Measurements from ENCODE around the gene TOP3A. TPM values are rescaled to one million over a fixed set of nuclear protein-coding genes. Genes with fewer than 3 reads are reported as not detected.
"Not testable (repeated sequence)": the region's sequence is repeated elsewhere in the genome, so short reads cannot be mapped to it uniquely, and the experiment has no call there.

The TOP3A gene
- total RNA-seq, 3 donors from 2014 or later (not counting 1 experiment from before 2014, with no cell fraction given), result 38.1 to 59.7 (median 53.2) TPM

GRCh38 chr17:18356624-18357023 is 41.8 kb upstream of the TOP3A start:
- H3K27me3 Mint-ChIP-seq (ENCODE audit: low read depth in 2 of 2), result no peaks in the 10 kb centered on the region
- ATAC-seq, result no peak

GRCh38 chr17:18353541-18353940 is 38.7 kb upstream of the TOP3A start:
- Histone ChIP-seq H3K4me1 (ENCODE audit: control insufficient read depth, insufficient read depth, low read length) (no peaks in the 10 kb centered on the region), H3K4me3 (ENCODE audit: low read length) (no peak overlapping the region), H3K27ac (ENCODE audit: low read length) (no peak overlapping the region), H3K9me3 (ENCODE audit: control insufficient read depth, insufficient read depth, low read length) (no peaks in the 10 kb centered on the region), H3K36me3 (ENCODE audit: control insufficient read depth, insufficient read depth, low read length) (peaks cover 25% of the 10 kb centered on the region), H3K27me3 (ENCODE audit: control insufficient read depth, insufficient read depth, low read length) (no peaks in the 10 kb centered on the region)
- DNase-seq, result no peak
- Mint-ChIP-seq H3K27ac (no peak overlapping the region), H3K27me3 (ENCODE audit: low read depth in 2 of 2) (no peaks in the 10 kb centered on the region), H3K4me1 (no peaks in the 10 kb centered on the region), H3K4me3 (no peak overlapping the region), H3K36me3 (peaks cover 7% of the 10 kb centered on the region), H3K9me3 (no peaks in the 10 kb centered on the region)
- intact Hi-C loops (cut with micrococcal nuclease), result no loop called here
- 97% methylated on average over 6 of the region's 6 CpGs for WGBS (ENCODE audit: insufficient coverage)
- ATAC-seq, result no peak
- no peak for TF ChIP-seq CTCF (IDR thresholded peaks at IDR 0.05)

More at GRCh38 chr17:18356624-18357023, 41.8 kb upstream of the TOP3A start:
- 86% methylated on average over 10 of the region's 10 CpGs for WGBS (ENCODE audit: insufficient coverage)
- no peaks in the 10 kb centered on the region for H3K9me3 Mint-ChIP-seq
- Histone ChIP-seq H3K27me3 (ENCODE audit: control insufficient read depth, insufficient read depth, low read length) (no peaks in the 10 kb centered on the region), H3K4me1 (ENCODE audit: control insufficient read depth, insufficient read depth, low read length) (no peaks in the 10 kb centered on the region), H3K36me3 (ENCODE audit: control insufficient read depth, insufficient read depth, low read length) (peaks cover 24% of the 10 kb centered on the region), H3K4me3 (ENCODE audit: low read length) (no peak overlapping the region), H3K9me3 (ENCODE audit: control insufficient read depth, insufficient read depth, low read length) (no peaks in the 10 kb centered on the region), H3K27ac (ENCODE audit: low read length) (no peak overlapping the region)
- no peak for DNase-seq
- no peak overlapping the region for H3K27ac Mint-ChIP-seq
- no peak overlapping the region for H3K4me3 Mint-ChIP-seq
- H3K4me1 Mint-ChIP-seq, result no peaks in the 10 kb centered on the region
- intact Hi-C loops (cut with micrococcal nuclease), result no loop called here
- peaks cover 7% of the 10 kb centered on the region for H3K36me3 Mint-ChIP-seq
- TF ChIP-seq CTCF (IDR thresholded peaks at IDR 0.05), result no peak

- intact Hi-C loops (cut with micrococcal nuclease), result no loop called here
- WGBS (ENCODE audit: insufficient coverage), result 86% methylated on average over 5 of the region's 5 CpGs
- Mint-ChIP-seq H3K36me3 (no peaks in the 10 kb centered on the region), H3K9me3 (no peaks in the 10 kb centered on the region), H3K4me1 (no peaks in the 10 kb centered on the region), H3K27ac (no peak overlapping the region), H3K27me3 (ENCODE audit: low read depth in 2 of 2) (no peaks in the 10 kb centered on the region), H3K4me3 (no peak overlapping the region)
- H3K9me3 ChIP-seq (ENCODE audit: control insufficient read depth, insufficient read depth, low read length), result no peaks in the 10 kb centered on the region
- no peak overlapping the region for H3K4me3 ChIP-seq (ENCODE audit: low read length)
- no peaks in the 10 kb centered on the region for H3K4me1 ChIP-seq (ENCODE audit: control insufficient read depth, insufficient read depth, low read length)
- no peak overlapping the region for H3K27ac ChIP-seq (ENCODE audit: low read length)
- no peak for TF ChIP-seq CTCF (IDR thresholded peaks at IDR 0.05)
- peaks cover 29% of the 10 kb centered on the region for H3K36me3 ChIP-seq (ENCODE audit: control insufficient read depth, insufficient read depth, low read length)
- no peak for ATAC-seq
- DNase-seq, result no peak
- H3K27me3 ChIP-seq (ENCODE audit: control insufficient read depth, insufficient read depth, low read length), result no peaks in the 10 kb centered on the region
Observed at GRCh38 chr17:18344021-18344420, 29.2 kb upstream of the TOP3A start.

GRCh38 chr17:18339933-18340332 is 25.1 kb upstream of the TOP3A start:
- no peaks in the 10 kb centered on the region for H3K4me1 Mint-ChIP-seq
- 98% methylated on average over 13 of the region's 13 CpGs for WGBS (ENCODE audit: insufficient coverage)
- ATAC-seq (no peak), DNase-seq (no peak)
- Histone ChIP-seq H3K27me3 (ENCODE audit: control insufficient read depth, insufficient read depth, low read length) (no peaks in the 10 kb centered on the region), H3K9me3 (ENCODE audit: control insufficient read depth, insufficient read depth, low read length) (no peaks in the 10 kb centered on the region), H3K36me3 (ENCODE audit: control insufficient read depth, insufficient read depth, low read length) (peaks cover 21% of the 10 kb centered on the region), H3K4me3 (ENCODE audit: low read length) (no peak overlapping the region), H3K4me1 (ENCODE audit: control insufficient read depth, insufficient read depth, low read length) (no peaks in the 10 kb centered on the region), H3K27ac (ENCODE audit: low read length) (no peak overlapping the region)
- H3K9me3 Mint-ChIP-seq, result no peaks in the 10 kb centered on the region
- H3K27ac Mint-ChIP-seq, result no peak overlapping the region
- no peaks in the 10 kb centered on the region for H3K36me3 Mint-ChIP-seq
- no peak for TF ChIP-seq CTCF (IDR thresholded peaks at IDR 0.05)
- intact Hi-C loops (cut with micrococcal nuclease), result no loop called here
- H3K4me3 Mint-ChIP-seq, result no peak overlapping the region
- H3K27me3 Mint-ChIP-seq (ENCODE audit: low read depth in 2 of 2), result no peaks in the 10 kb centered on the region

GRCh38 chr17:18338158-18338557 is 23.4 kb upstream of the TOP3A start:
- H3K27ac ChIP-seq (ENCODE audit: low read length); ATAC-seq; H3K27me3 Mint-ChIP-seq (ENCODE audit: low read depth in 2 of 2); H3K4me1 ChIP-seq (ENCODE audit: control insufficient read depth, insufficient read depth, low read length); H3K4me1 Mint-ChIP-seq; intact Hi-C loops (cut with micrococcal nuclease); H3K9me3 Mint-ChIP-seq; DNase-seq; H3K27ac Mint-ChIP-seq; H3K36me3 Mint-ChIP-seq; H3K4me3 ChIP-seq (ENCODE audit: low read length); H3K27me3 ChIP-seq (ENCODE audit: control insufficient read depth, insufficient read depth, low read length); H3K4me3 Mint-ChIP-seq; H3K9me3 ChIP-seq (ENCODE audit: control insufficient read depth, insufficient read depth, low read length): not testable (repeated sequence)
- WGBS (ENCODE audit: insufficient coverage), result 96% methylated on average over 17 of the region's 25 CpGs
- H3K36me3 ChIP-seq (ENCODE audit: control insufficient read depth, insufficient read depth, low read length), result peaks cover 25% of the 10 kb centered on the region

All from natural killer cell (primary cell).